Esophagus muscularis mucosa (tissue), 3 donors: Measurements from ENCODE around the gene CLCN7.

Experiments
- EP300 ChIP-seq: sonication (generic); formaldehyde crosslinking; IDR thresholded peaks from one replicate; pipeline ENCODE4 v1.6.1; 2017; ENCODE audit warnings: antibody characterized with exemption
- TF ChIP-seq, protein P1 (sequence below), 3 experiments: fragments of 200-600 bp in 2 of 3; fragments of 450-650 bp in 1 of 3; sonication (generic) in 2 of 3; IDR thresholded peaks; one replicate each; pipeline ENCODE4 v1.5.1; 2017 to 2019; ENCODE audit warnings: antibody characterized with exemption in 3 of 3, mild to moderate bottlenecking in 2 of 3, moderate library complexity in 1 of 3

GRCh38 chr16:1420111-1420539 is 54.7 kb downstream of the CLCN7 start:
- TF ChIP-seq, protein P1, sequence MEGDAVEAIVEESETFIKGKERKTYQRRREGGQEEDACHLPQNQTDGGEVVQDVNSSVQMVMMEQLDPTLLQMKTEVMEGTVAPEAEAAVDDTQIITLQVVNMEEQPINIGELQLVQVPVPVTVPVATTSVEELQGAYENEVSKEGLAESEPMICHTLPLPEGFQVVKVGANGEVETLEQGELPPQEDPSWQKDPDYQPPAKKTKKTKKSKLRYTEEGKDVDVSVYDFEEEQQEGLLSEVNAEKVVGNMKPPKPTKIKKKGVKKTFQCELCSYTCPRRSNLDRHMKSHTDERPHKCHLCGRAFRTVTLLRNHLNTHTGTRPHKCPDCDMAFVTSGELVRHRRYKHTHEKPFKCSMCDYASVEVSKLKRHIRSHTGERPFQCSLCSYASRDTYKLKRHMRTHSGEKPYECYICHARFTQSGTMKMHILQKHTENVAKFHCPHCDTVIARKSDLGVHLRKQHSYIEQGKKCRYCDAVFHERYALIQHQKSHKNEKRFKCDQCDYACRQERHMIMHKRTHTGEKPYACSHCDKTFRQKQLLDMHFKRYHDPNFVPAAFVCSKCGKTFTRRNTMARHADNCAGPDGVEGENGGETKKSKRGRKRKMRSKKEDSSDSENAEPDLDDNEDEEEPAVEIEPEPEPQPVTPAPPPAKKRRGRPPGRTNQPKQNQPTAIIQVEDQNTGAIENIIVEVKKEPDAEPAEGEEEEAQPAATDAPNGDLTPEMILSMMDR (IDR thresholded peaks at IDR 0.05), result no peak
- no peak for TF ChIP-seq EP300
